ENCODE results near the gene MTFR1L.
"Not testable (repeated sequence)": the region's sequence is repeated elsewhere in the genome, so short reads cannot be mapped to it uniquely, and the experiment has no call there.

MTFR1L gene

GRCh38 chr1:25821630-25822091 is 1.9 kb downstream of the MTFR1L start:
- DNase-seq (ENCODE audit: low read depth in 2 of 3, low spot score in 2 of 3): no peak

- no peak for DNase-seq (ENCODE audit: low read depth in 2 of 3, low spot score in 2 of 3)
These were observed 5.9 kb downstream of the MTFR1L start for GRCh38 chr1:25825605-25826004.

- no peak for DNase-seq (ENCODE audit: low read depth in 2 of 3, low spot score in 2 of 3)
These were observed 6.8 kb downstream of the MTFR1L start for GRCh38 chr1:25826571-25826970.

- DNase-seq (ENCODE audit: low read depth in 2 of 3, low spot score in 2 of 3): no peak
These were observed 8.7 kb downstream of the MTFR1L start for GRCh38 chr1:25828491-25828890.

- no peak for DNase-seq (ENCODE audit: low read depth in 2 of 3, low spot score in 2 of 3)
These were observed 9.3 kb downstream of the MTFR1L start for GRCh38 chr1:25829046-25829445.

- DNase-seq (ENCODE audit: low read depth in 2 of 3, low spot score in 2 of 3): no peak
These were observed 11.9 kb downstream of the MTFR1L start for GRCh38 chr1:25831569-25832196.

- no peak for DNase-seq (ENCODE audit: low read depth in 2 of 3, low spot score in 2 of 3)
These were observed 12.7 kb downstream of the MTFR1L start for GRCh38 chr1:25832336-25833037.

- no peak for DNase-seq (ENCODE audit: low read depth in 2 of 3, low spot score in 2 of 3)
These were observed 13.4 kb downstream of the MTFR1L start for GRCh38 chr1:25833158-25833557.

- no peak for DNase-seq (ENCODE audit: low read depth in 2 of 3, low spot score in 2 of 3)
These were observed 15.1 kb downstream of the MTFR1L start for GRCh38 chr1:25834894-25835293.

- no peak for DNase-seq (ENCODE audit: low read depth in 2 of 3, low spot score in 2 of 3)
These were observed 16.9 kb downstream of the MTFR1L start for GRCh38 chr1:25836695-25837094.

- no peak for DNase-seq (ENCODE audit: low read depth in 2 of 3, low spot score in 2 of 3)
These were observed 17.6 kb downstream of the MTFR1L start for GRCh38 chr1:25837262-25837875.

- DNase-seq (ENCODE audit: low read depth in 2 of 3, low spot score in 2 of 3): not testable (repeated sequence)
These were observed 20.1 kb downstream of the MTFR1L start for GRCh38 chr1:25839808-25840207.

GRCh38 chr1:25843483-25843882 is 23.7 kb downstream of the MTFR1L start:
- no peak for DNase-seq (ENCODE audit: low read depth in 2 of 3, low spot score in 2 of 3)

- no peak for DNase-seq (ENCODE audit: low read depth in 2 of 3, low spot score in 2 of 3)
These were observed 25.0 kb downstream of the MTFR1L start for GRCh38 chr1:25844536-25845337.

GRCh38 chr1:25845664-25846063 is 25.9 kb downstream of the MTFR1L start:
- DNase-seq (ENCODE audit: low read depth in 2 of 3, low spot score in 2 of 3): no peak

GRCh38 chr1:25847929-25848328 is 28.2 kb downstream of the MTFR1L start:
- no peak for DNase-seq (ENCODE audit: low read depth in 2 of 3, low spot score in 2 of 3)

GRCh38 chr1:25848531-25848930 is 28.8 kb downstream of the MTFR1L start:
- no peak for DNase-seq (ENCODE audit: low read depth in 2 of 3, low spot score in 2 of 3)

- DNase-seq (ENCODE audit: low read depth in 2 of 3, low spot score in 2 of 3): no peak
These were observed 34.8 kb downstream of the MTFR1L start for GRCh38 chr1:25854554-25854953.

GRCh38 chr1:25856856-25857255 is 37.1 kb downstream of the MTFR1L start:
- no peak for DNase-seq (ENCODE audit: low read depth in 2 of 3, low spot score in 2 of 3)

- DNase-seq (ENCODE audit: low read depth in 2 of 3, low spot score in 2 of 3): no peak
These were observed 38.7 kb downstream of the MTFR1L start for GRCh38 chr1:25858494-25858893.

Measured in activated CD8-positive, alpha-beta memory T cell treated with anti-CD3 and anti-CD28 coated beads for 48 hours (primary cell).